ENCODE measurements around the gene DNAAF3.
A peak's percentile ranks its signal among the peaks of the same experiment; 100 is the strongest.

The DNAAF3 gene

DNA sequence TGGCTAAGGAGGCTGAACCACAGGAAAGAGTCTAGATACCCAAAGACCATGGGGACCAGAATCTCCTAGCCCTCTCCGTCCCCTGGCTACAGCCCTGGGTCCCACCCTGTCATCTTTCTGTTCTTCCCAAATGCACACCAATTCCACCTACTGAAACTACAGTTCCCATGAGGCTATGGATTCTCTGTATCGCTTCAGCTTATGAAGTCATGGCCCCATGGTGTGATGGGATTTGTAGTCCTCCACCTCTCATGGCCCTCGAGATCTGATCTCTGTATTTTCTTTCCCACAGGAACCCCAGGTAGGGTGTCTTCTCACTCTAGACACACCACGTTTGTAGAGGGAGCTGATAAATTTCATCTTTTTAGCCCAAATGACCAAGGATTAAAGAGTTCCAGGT is 31.1 kb upstream of the DNAAF3 start:
- Histone ChIP-seq H3K9ac (ENCODE audit: low read depth in 1 of 2, low read length in 2 of 2) (no peak overlapping the region), H3K4me1 (ENCODE audit: control insufficient read depth in 1 of 2, insufficient read depth in 2 of 2, low read length in 2 of 2) (no peaks in the 10 kb centered on the region), H3K36me3 (ENCODE audit: control insufficient read depth in 1 of 2, insufficient read depth in 2 of 2, low read length in 2 of 2) (peaks cover 32 to 65% of the 10 kb centered on the region in 2 donors), H3K4me3 (ENCODE audit: low read depth in 1 of 2, low read length in 2 of 2) (no peak overlapping the region), H3K27ac (ENCODE audit: low read depth, low read length) (no peak overlapping the region), H3K9me3 (ENCODE audit: control insufficient read depth in 1 of 2, low read length in 2 of 2) (no peaks in the 10 kb centered on the region), H3K27me3 (ENCODE audit: control insufficient read depth in 1 of 2, insufficient read depth in 2 of 2, low read length in 2 of 2) (no peaks in the 10 kb centered on the region)

DNA sequence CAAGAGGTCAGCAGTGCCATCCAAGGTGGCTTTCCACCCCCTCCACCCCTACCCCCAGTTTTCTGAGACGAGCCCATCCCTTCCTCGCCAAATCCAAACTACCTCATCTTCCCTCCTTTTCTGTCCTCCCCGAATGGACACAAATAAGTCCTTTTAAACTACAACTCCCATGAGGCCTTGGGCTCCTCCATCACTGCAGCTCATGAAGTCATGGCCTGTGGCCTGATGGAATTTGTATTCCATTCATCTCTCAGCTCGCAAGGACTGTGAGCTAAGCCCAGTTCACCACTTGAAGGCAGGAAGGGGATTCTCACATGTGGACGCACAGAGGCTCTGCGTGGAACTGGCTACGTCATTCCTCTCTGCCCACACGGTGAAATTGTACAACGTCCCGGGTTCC is 30.4 kb upstream of the DNAAF3 start:
- no peak overlapping the region for H3K27ac ChIP-seq (ENCODE audit: low read depth, low read length)
- H3K27me3 ChIP-seq (ENCODE audit: control insufficient read depth in 1 of 2, insufficient read depth in 2 of 2, low read length in 2 of 2): no peaks in the 10 kb centered on the region
- H3K4me1 ChIP-seq (ENCODE audit: control insufficient read depth in 1 of 2, insufficient read depth in 2 of 2, low read length in 2 of 2): no peaks in the 10 kb centered on the region
- H3K36me3 ChIP-seq (ENCODE audit: control insufficient read depth in 1 of 2, insufficient read depth in 2 of 2, low read length in 2 of 2): peaks cover 30 to 61% of the 10 kb centered on the region in 2 donors
- H3K4me3 ChIP-seq (ENCODE audit: low read depth in 1 of 2, low read length in 2 of 2): no peak overlapping the region
- no peak overlapping the region for H3K9ac ChIP-seq (ENCODE audit: low read depth in 1 of 2, low read length in 2 of 2)
- H3K9me3 ChIP-seq (ENCODE audit: control insufficient read depth in 1 of 2, low read length in 2 of 2): no peaks in the 10 kb centered on the region

DNA sequence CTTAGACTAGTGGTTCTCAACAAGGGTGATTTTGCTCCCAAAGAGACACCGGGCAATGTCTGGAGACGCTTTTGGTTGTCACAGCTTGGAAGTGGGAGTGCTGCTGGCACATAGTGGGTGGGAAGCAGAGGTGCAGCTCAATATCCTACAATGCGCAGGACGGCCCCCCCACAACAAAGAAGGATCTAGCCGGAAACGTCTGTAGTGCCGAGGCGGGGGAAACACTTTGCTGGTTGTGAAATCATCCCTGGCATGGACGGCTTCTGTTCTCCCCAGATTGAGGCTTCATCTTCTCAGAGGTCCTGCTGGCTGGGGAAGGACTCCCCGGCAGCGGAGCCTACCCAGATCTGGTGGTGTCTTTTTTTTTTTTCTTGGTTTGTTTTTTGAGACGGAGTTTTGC is 27.1 kb upstream of the DNAAF3 start:
- H3K9me3 ChIP-seq (ENCODE audit: control insufficient read depth in 1 of 2, low read length in 2 of 2): no peaks in the 10 kb centered on the region
- no peak overlapping the region for H3K4me3 ChIP-seq (ENCODE audit: low read depth in 1 of 2, low read length in 2 of 2)
- no peak overlapping the region for H3K27ac ChIP-seq (ENCODE audit: low read depth, low read length)
- H3K9ac ChIP-seq (ENCODE audit: low read depth in 1 of 2, low read length in 2 of 2): no peak overlapping the region
- H3K27me3 ChIP-seq (ENCODE audit: control insufficient read depth in 1 of 2, insufficient read depth in 2 of 2, low read length in 2 of 2): no peaks in the 10 kb centered on the region
- H3K4me1 ChIP-seq (ENCODE audit: control insufficient read depth in 1 of 2, insufficient read depth in 2 of 2, low read length in 2 of 2): no peaks in the 10 kb centered on the region
- peaks cover 17 to 45% of the 10 kb centered on the region in 2 donors for H3K36me3 ChIP-seq (ENCODE audit: control insufficient read depth in 1 of 2, insufficient read depth in 2 of 2, low read length in 2 of 2)

DNA sequence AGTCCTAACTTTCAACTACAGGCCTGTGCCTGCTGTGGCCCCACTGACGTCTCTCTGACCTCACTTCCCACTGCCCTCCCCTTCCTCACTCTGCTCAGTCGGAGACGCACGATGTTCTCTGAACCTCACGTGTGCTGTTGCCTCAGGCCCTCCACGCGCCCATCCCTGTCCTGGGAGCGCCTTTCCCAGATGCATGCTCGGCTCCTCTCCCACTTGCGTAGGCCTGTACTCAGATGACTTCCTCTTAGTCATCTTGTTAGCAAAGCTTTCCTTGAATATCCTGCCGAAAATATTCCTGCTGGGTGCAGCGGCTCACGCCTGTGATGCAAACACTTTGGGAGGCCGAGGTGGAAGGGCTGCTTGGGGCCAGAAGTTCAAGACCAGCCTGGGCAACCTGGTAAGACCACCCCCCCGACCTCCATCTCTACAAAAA is 23.0 kb upstream of the DNAAF3 start:
- no peaks in the 10 kb centered on the region for H3K9me3 ChIP-seq (ENCODE audit: control insufficient read depth in 1 of 2, low read length in 2 of 2)
- no peak overlapping the region for H3K27ac ChIP-seq (ENCODE audit: low read depth, low read length)
- H3K4me3 ChIP-seq (ENCODE audit: low read depth in 1 of 2, low read length in 2 of 2): no peak overlapping the region
- no peaks in the 10 kb centered on the region for H3K27me3 ChIP-seq (ENCODE audit: control insufficient read depth in 1 of 2, insufficient read depth in 2 of 2, low read length in 2 of 2)
- no peaks in the 10 kb centered on the region for H3K4me1 ChIP-seq (ENCODE audit: control insufficient read depth in 1 of 2, insufficient read depth in 2 of 2, low read length in 2 of 2)
- H3K36me3 ChIP-seq (ENCODE audit: control insufficient read depth in 1 of 2, insufficient read depth in 2 of 2, low read length in 2 of 2): peaks cover 15 to 36% of the 10 kb centered on the region in 2 donors
- H3K9ac ChIP-seq (ENCODE audit: low read depth in 1 of 2, low read length in 2 of 2): no peak overlapping the region

DNA sequence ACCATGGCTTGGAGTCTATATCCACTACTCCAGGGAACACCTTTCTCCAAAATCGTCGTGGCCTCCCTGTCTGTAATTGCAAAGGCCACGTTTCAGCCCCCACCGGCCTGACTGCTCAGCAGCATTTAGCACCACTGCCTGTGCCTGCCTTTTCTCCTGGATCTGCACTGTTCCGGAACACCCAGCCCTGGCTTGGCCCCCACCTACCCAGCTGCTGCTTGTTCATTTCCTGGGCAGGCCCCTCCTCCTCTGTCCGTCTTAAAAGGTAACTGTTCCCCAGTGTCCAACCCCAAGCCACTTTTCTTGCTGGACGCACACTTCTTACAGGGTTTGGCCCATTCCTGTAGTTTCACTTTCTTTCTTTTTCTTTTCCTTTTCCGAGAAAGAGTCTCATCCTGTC is 22.2 kb upstream of the DNAAF3 start:
- Histone ChIP-seq H3K4me3 (ENCODE audit: low read depth in 1 of 2, low read length in 2 of 2) (no peak overlapping the region), H3K27ac (ENCODE audit: low read depth, low read length) (no peak overlapping the region), H3K27me3 (ENCODE audit: control insufficient read depth in 1 of 2, insufficient read depth in 2 of 2, low read length in 2 of 2) (no peaks in the 10 kb centered on the region), H3K9ac (ENCODE audit: low read depth in 1 of 2, low read length in 2 of 2) (no peak overlapping the region), H3K36me3 (ENCODE audit: control insufficient read depth in 1 of 2, insufficient read depth in 2 of 2, low read length in 2 of 2) (peaks cover 10 to 34% of the 10 kb centered on the region in 2 donors), H3K4me1 (ENCODE audit: control insufficient read depth in 1 of 2, insufficient read depth in 2 of 2, low read length in 2 of 2) (no peaks in the 10 kb centered on the region), H3K9me3 (ENCODE audit: control insufficient read depth in 1 of 2, low read length in 2 of 2) (no peaks in the 10 kb centered on the region)

DNA sequence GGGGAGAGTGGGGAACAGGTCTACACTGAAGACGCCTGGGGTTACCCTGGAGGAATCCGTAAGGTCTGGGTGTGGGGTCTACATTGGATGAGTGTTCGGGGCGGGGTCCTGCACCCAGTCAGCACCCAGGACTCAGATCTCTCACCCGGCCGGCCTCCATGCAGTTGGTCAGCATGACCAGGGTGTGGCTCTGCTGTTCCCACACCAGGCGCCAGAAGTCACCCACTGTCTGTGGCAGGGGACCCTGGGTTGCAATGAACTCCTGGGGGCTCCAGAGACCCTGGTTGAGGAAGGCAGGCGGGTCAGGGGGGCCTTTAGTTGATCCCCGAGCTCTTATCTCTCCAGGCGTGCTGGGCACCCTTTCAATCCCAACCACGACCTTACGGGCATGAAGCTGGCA is 19.7 kb upstream of the DNAAF3 start:
- Histone ChIP-seq H3K27me3 (ENCODE audit: control insufficient read depth in 1 of 2, insufficient read depth in 2 of 2, low read length in 2 of 2) (peaks cover 0 to 8% of the 10 kb centered on the region in 2 donors), H3K9ac (ENCODE audit: low read depth in 1 of 2, low read length in 2 of 2) (no peak overlapping the region), H3K9me3 (ENCODE audit: control insufficient read depth in 1 of 2, low read length in 2 of 2) (no peaks in the 10 kb centered on the region), H3K4me1 (ENCODE audit: control insufficient read depth in 1 of 2, insufficient read depth in 2 of 2, low read length in 2 of 2) (no peaks in the 10 kb centered on the region), H3K4me3 (ENCODE audit: low read depth in 1 of 2, low read length in 2 of 2) (no peak overlapping the region), H3K36me3 (ENCODE audit: control insufficient read depth in 1 of 2, insufficient read depth in 2 of 2, low read length in 2 of 2) (peaks cover 15 to 39% of the 10 kb centered on the region in 2 donors), H3K27ac (ENCODE audit: low read depth, low read length) (no peak overlapping the region)

DNA sequence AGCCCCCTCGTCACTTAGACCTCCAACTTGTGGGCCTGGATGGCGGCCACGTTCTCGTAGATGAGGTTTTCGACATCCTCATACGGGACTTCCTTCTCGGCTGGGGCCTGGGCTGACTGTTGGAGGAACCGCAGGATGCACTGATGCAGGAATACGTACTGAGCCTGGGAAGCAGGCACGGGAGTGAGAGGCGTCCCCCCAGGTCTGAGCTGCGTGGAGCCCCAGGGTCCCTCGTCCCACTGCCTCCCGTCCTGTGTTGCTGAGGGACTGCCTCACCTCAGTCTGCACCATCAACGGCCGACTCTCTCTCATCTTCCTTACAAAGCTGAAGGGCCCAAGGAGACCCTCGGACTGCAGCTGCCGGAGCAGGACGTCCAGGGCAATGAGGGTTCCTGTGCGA is 15.3 kb upstream of the DNAAF3 start:
- no peaks in the 10 kb centered on the region for H3K9me3 ChIP-seq (ENCODE audit: control insufficient read depth in 1 of 2, low read length in 2 of 2)
- peaks cover 5 to 11% of the 10 kb centered on the region in 2 donors for H3K4me1 ChIP-seq (ENCODE audit: control insufficient read depth in 1 of 2, insufficient read depth in 2 of 2, low read length in 2 of 2)
- H3K9ac ChIP-seq (ENCODE audit: low read depth in 1 of 2, low read length in 2 of 2): no peak overlapping the region
- H3K36me3 ChIP-seq (ENCODE audit: control insufficient read depth in 1 of 2, insufficient read depth in 2 of 2, low read length in 2 of 2): peaks cover 15 to 37% of the 10 kb centered on the region in 2 donors
- H3K27me3 ChIP-seq (ENCODE audit: control insufficient read depth in 1 of 2, insufficient read depth in 2 of 2, low read length in 2 of 2): peaks cover 7 to 27% of the 10 kb centered on the region in 2 donors
- no peak overlapping the region for H3K4me3 ChIP-seq (ENCODE audit: low read depth in 1 of 2, low read length in 2 of 2)
- H3K27ac ChIP-seq (ENCODE audit: low read depth, low read length): no peak overlapping the region

DNA sequence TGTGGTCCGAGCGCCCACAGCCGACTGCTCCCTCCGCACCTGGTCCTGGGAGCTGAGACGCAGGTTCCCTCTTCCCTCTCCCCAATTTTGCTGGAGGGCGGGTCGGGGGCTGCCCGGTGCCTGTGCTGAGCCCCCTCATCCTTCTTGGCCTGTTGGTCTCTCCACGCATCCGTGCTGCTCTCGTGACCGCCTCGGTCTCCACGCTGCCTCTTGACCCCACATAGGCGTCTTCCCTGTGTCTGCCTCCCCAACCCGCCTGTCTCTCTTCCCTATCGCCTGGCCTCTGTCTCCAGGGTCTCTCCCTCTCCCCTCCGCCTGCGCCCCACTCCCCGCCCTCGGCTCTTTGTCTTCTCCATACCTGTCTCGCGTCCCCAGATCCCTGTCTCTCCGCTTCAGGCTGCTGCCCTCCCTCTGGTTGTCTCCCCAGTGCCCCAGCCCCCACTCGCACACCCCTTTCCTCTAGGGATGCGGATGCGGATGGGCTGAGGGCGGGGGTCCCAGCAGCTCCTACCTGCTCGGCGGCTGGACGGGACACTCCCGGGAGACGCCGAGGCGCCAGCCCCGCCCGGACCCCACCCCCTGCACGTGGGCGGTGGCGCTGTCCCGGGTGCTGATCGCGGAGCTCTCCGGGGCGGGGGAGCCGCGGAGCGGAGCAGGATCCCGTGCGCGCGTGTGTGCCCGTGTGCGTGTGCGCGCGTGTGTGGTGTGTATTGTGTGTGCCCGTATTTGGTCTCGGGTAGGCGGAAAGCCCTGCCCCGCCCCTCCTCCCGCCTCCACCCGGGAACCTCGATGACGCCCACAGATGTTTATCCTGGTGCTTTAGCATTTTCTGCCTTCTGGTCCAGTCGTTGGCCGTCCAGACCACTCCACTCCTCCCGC is 13.4 kb upstream of the DNAAF3 start, which contains the start of gene SYT5:
Gene SYT5 (minus strand): TSS at position 684 of the 879 bp plus-strand sequence. CDS start 1,248 bp downstream, outside the sequence.
- peak within 1 kb of the TSS; percentile 54 to 57 for H3K4me3 ChIP-seq (ENCODE audit: low read depth in 1 of 2, low read length in 2 of 2)
- H3K36me3 ChIP-seq (ENCODE audit: control insufficient read depth in 1 of 2, insufficient read depth in 2 of 2, low read length in 2 of 2): peaks cover 6 to 24% of the 10 kb centered on the region in 2 donors
- peaks cover 5 to 11% of the 10 kb centered on the region in 2 donors for H3K4me1 ChIP-seq (ENCODE audit: control insufficient read depth in 1 of 2, insufficient read depth in 2 of 2, low read length in 2 of 2)
- no peaks in the 10 kb centered on the region for H3K9me3 ChIP-seq (ENCODE audit: control insufficient read depth in 1 of 2, low read length in 2 of 2)
- no peak within 1 kb of the TSS for H3K27ac ChIP-seq (ENCODE audit: low read depth, low read length)
- no peak within 1 kb of the TSS for H3K9ac ChIP-seq (ENCODE audit: low read depth in 1 of 2, low read length in 2 of 2)
- H3K27me3 ChIP-seq (ENCODE audit: control insufficient read depth in 1 of 2, insufficient read depth in 2 of 2, low read length in 2 of 2): peaks cover 17 to 40% of the 10 kb centered on the region in 2 donors

DNA sequence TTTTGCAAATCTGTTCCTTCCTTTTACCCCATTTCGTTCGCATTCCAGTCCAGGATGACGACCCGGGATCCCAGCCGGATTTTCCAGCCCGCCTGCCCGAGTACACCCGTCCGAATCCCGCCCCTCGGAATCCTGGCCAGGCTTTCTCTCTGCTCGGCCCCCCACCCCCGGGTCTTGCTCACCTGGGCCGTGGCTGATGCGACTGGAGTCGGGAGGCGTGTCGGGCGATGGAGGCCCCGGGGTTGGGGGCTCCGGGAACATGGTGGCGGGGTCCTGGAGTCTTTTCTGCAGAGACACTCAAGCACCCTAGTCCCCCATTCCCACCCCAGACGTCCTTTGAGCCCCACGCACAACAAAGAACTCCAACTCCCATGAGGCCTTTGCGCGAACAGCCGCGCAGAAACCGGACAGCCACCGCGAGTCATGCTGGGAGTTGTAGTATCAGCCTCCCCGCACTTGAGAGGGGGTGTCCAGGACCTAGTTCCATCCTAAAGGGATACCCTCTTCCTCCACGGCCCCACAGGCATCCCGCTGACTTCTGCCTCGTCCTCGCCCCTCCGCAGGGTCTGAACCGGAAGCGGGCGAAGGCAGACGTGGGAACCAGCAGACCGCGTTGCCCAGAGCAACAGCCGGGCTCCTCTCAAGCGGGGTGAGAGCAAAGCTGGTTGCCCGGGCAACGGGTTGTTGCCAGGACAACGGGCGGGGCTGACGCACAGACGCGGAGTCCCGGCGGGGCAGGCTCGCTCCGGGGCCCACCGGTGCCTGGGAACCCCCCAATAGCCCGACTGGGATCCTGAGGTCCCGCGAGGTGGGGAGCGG is 12.6 kb upstream of the DNAAF3 start:
- Histone ChIP-seq H3K9me3 (ENCODE audit: control insufficient read depth in 1 of 2, low read length in 2 of 2) (no peaks in the 10 kb centered on the region), H3K36me3 (ENCODE audit: control insufficient read depth in 1 of 2, insufficient read depth in 2 of 2, low read length in 2 of 2) (peaks cover 6 to 24% of the 10 kb centered on the region in 2 donors), H3K27me3 (ENCODE audit: control insufficient read depth in 1 of 2, insufficient read depth in 2 of 2, low read length in 2 of 2) (peaks cover 26 to 45% of the 10 kb centered on the region in 2 donors), H3K4me3 (ENCODE audit: low read depth in 1 of 2, low read length in 2 of 2) (peak overlapping the region; percentile 54 to 57), H3K27ac (ENCODE audit: low read depth, low read length) (no peak overlapping the region), H3K4me1 (ENCODE audit: control insufficient read depth in 1 of 2, insufficient read depth in 2 of 2, low read length in 2 of 2) (peaks cover 5 to 11% of the 10 kb centered on the region in 2 donors), H3K9ac (ENCODE audit: low read depth in 1 of 2, low read length in 2 of 2) (no peak overlapping the region)

DNA sequence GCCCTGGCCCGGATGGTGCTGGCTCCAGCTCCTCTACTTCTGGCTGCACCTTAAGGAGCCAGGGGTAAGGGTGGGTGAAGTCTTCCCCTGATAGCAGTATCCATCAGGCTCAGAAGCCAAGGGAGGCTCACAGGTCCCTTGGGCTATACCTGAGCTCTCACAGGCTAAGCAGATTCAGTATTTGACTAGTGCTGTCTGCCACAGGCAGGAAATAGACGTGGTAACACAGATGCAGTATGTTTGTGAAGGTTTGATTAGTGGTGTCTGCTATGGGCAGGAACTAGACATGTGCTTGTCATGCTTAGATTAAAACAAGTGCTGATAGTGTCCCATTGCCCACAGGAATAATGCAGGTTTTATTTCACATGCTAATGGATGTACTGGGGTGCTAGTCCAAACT is 9.7 kb upstream of the DNAAF3 start:
- peaks cover 0 to 3% of the 10 kb centered on the region in 2 donors for H3K36me3 ChIP-seq (ENCODE audit: control insufficient read depth in 1 of 2, insufficient read depth in 2 of 2, low read length in 2 of 2)
- no peak overlapping the region for H3K4me3 ChIP-seq (ENCODE audit: low read depth in 1 of 2, low read length in 2 of 2)

More for the DNA sequence above, 9.7 kb upstream of the DNAAF3 start:
- Histone ChIP-seq H3K9me3 (ENCODE audit: control insufficient read depth in 1 of 2, low read length in 2 of 2) (no peaks in the 10 kb centered on the region), H3K27me3 (ENCODE audit: control insufficient read depth in 1 of 2, insufficient read depth in 2 of 2, low read length in 2 of 2) (peaks cover 45 to 54% of the 10 kb centered on the region in 2 donors), H3K9ac (ENCODE audit: low read depth in 1 of 2, low read length in 2 of 2) (no peak overlapping the region), H3K4me1 (ENCODE audit: control insufficient read depth in 1 of 2, insufficient read depth in 2 of 2, low read length in 2 of 2) (peaks cover 5 to 14% of the 10 kb centered on the region in 2 donors), H3K27ac (ENCODE audit: low read depth, low read length) (no peak overlapping the region)

All from duodenal mucosa (tissue), 2 donors.